Neutrophil (primary cell): ENCODE data around the gene SDK2.

Experiments
- H3K27ac ChIP-seq: fragments of 200-600 bp; sonication (generic); 2 replicates; pipeline ENCODE4 v1.5.1; 2016; ENCODE audit warnings: mild to moderate bottlenecking, moderate library complexity
- H3K27me3 ChIP-seq: fragments of 200-600 bp; sonication (generic); 2 replicates; pipeline ENCODE4 v1.6.0; 2016; ENCODE audit warnings: mild to moderate bottlenecking
- H3K36me3 ChIP-seq: fragments of 200-600 bp; sonication (generic); 2 replicates; pipeline ENCODE4 v1.5.1; 2017
- H3K4me1 ChIP-seq, 2 experiments: fragments of 200-600 bp in 1 of 2; sonication (generic) in 1 of 2; 1 replicate in 1 of 2; 2 replicates in 1 of 2; pipeline versions ENCODE4 v1.5.1 to v1.6.1; 2013 to 2016; ENCODE audit warnings: low read depth in 1 of 2, low read length in 1 of 2, mild to moderate bottlenecking in 1 of 2, moderate library complexity in 1 of 2; ENCODE audit not compliant: control insufficient read depth in 1 of 2, insufficient read depth in 1 of 2
- H3K4me3 ChIP-seq, 2 experiments: fragments of 200-600 bp in 1 of 2; sonication (generic) in 1 of 2; 1 replicate in 1 of 2; 2 replicates in 1 of 2; pipeline ENCODE4 v1.5.1; 2013 to 2016; ENCODE audit warnings: low read depth in 1 of 2, low read length in 1 of 2, mild to moderate bottlenecking in 1 of 2, moderate library complexity in 1 of 2
- H3K9me3 ChIP-seq: fragments of 200-600 bp; sonication (generic); 2 replicates; pipeline ENCODE4 v1.5.1; 2016
- CTCF ChIP-seq: fragments of 200-600 bp; sonication (generic); IDR thresholded peaks from 2 replicates; pipeline ENCODE4 v1.5.1; 2016; ENCODE audit warnings: antibody characterized with exemption

The SDK2 gene

GRCh38 chr17:73575470-73576221 is 68.6 kb downstream of the SDK2 start:
- Histone ChIP-seq H3K4me3 (no peak overlapping the region), H3K4me1 (no peaks in the 10 kb centered on the region), H3K36me3 (no peaks in the 10 kb centered on the region), H3K27ac (no peak overlapping the region), H3K27me3 (no peaks in the 10 kb centered on the region), H3K9me3 (no peaks in the 10 kb centered on the region)
- no peak for TF ChIP-seq CTCF

GRCh38 chr17:73571511-73572130 is 72.6 kb downstream of the SDK2 start:
- TF ChIP-seq CTCF: no peak
- Histone ChIP-seq H3K36me3 (no peaks in the 10 kb centered on the region), H3K4me1 (no peaks in the 10 kb centered on the region), H3K27ac (no peak overlapping the region), H3K9me3 (no peaks in the 10 kb centered on the region), H3K27me3 (no peaks in the 10 kb centered on the region), H3K4me3 (no peak overlapping the region)

- no peak for TF ChIP-seq CTCF
- no peaks in the 10 kb centered on the region for H3K36me3 ChIP-seq
- H3K4me3 ChIP-seq: no peak overlapping the region
- H3K9me3 ChIP-seq: no peaks in the 10 kb centered on the region
- no peaks in the 10 kb centered on the region for H3K27me3 ChIP-seq
- H3K4me1 ChIP-seq: no peaks in the 10 kb centered on the region
- no peak overlapping the region for H3K27ac ChIP-seq
These were observed 74.4 kb downstream of the SDK2 start for GRCh38 chr17:73569762-73570319.

GRCh38 chr17:73568934-73569333 is 75.3 kb downstream of the SDK2 start:
- no peaks in the 10 kb centered on the region for H3K36me3 ChIP-seq
- no peak overlapping the region for H3K4me3 ChIP-seq
- H3K9me3 ChIP-seq: no peaks in the 10 kb centered on the region
- TF ChIP-seq CTCF: no peak
- no peaks in the 10 kb centered on the region for H3K4me1 ChIP-seq
- H3K27ac ChIP-seq: no peak overlapping the region
- H3K27me3 ChIP-seq: no peaks in the 10 kb centered on the region

- no peaks in the 10 kb centered on the region for H3K36me3 ChIP-seq
- no peaks in the 10 kb centered on the region for H3K9me3 ChIP-seq
- H3K27me3 ChIP-seq: no peaks in the 10 kb centered on the region
- H3K4me3 ChIP-seq: no peak overlapping the region
- no peak overlapping the region for H3K27ac ChIP-seq
- H3K4me1 ChIP-seq: no peaks in the 10 kb centered on the region
- no peak for TF ChIP-seq CTCF
These were observed 77.1 kb downstream of the SDK2 start for GRCh38 chr17:73566905-73567782.
